Omental fat pad (tissue), 4 donors: ENCODE data around the gene ROMO1. TPM values are rescaled to one million over a fixed set of nuclear protein-coding genes. Genes with fewer than 3 reads are reported as not detected.
"Not testable (repeated sequence)": the region's sequence is repeated elsewhere in the genome, so short reads cannot be mapped to it uniquely, and the experiment has no call there.

ENCODE experiments used
- ATAC-seq: fragments of 150-250 bp; one replicate; pipeline ENCODE4 v1.9.1; 2016; ENCODE audit warnings: mild to moderate bottlenecking, moderate library complexity; ENCODE audit not compliant: low FRiP score
- DNase-seq: peaks from one replicate; pipeline ENCODE4 v3.0.0-alpha.2; 2019; ENCODE audit warnings: low spot score
- CTCF ChIP-seq, 3 donors: fragments of 450-650 bp; IDR thresholded peaks; one replicate each; pipeline ENCODE4 v1.5.1; 2016 to 2017; ENCODE audit warnings: antibody characterized with exemption in 3 of 3, mild to moderate bottlenecking in 3 of 3, moderate library complexity in 2 of 3
- total RNA-seq, 4 donors: library from RNA; depleted of rRNA; stranded (reverse); fragments of >200 nt; gene quantifications; one replicate each; pipeline ENCODE4 v1.1.0, GENCODE V29; 2016

The ROMO1 gene
- total RNA-seq, 4 donors from 2014 or later = 160 to 364 (median 237) TPM

GRCh38 chr20:35739294-35740163, 40.3 kb downstream of the ROMO1 start:
- ATAC-seq (no peak), DNase-seq (no peak)
- no peak for TF ChIP-seq CTCF (IDR thresholded peaks at IDR 0.05)

- DNase-seq (peak; percentile 100), ATAC-seq (peak; percentile 94)
Observed at GRCh38 chr20:35741892-35742740, 42.9 kb downstream of the ROMO1 start, which contains the start of gene RBM39. RBM39 (minus strand) TSS chr20:35742260; CDS start chr20:35740874, 1,386 bp downstream.

GRCh38 chr20:35742741-35743523, 43.7 kb downstream of the ROMO1 start:
- ATAC-seq = no peak
- TF ChIP-seq CTCF (IDR thresholded peaks at IDR 0.05) = no peak
- no peak for DNase-seq

More at GRCh38 chr20:35741892-35742740, 42.9 kb downstream of the ROMO1 start, which contains the start of gene RBM39:
- no peak for TF ChIP-seq CTCF (IDR thresholded peaks at IDR 0.05)

GRCh38 chr20:35743693-35744491, 44.7 kb downstream of the ROMO1 start:
- DNase-seq (no peak), ATAC-seq (no peak)
- no peak for TF ChIP-seq CTCF (IDR thresholded peaks at IDR 0.05)

- not testable (repeated sequence) for ATAC-seq, DNase-seq
Observed at GRCh38 chr20:35744492-35744841, 45.3 kb downstream of the ROMO1 start.

Other genes starting within 250 kb of the ROMO1 start
- 10 to 100 TPM; 14.6 to 25.4 (median 16.2) TPM for gene CEP250, start 243.8 kb upstream of the ROMO1 start, total RNA-seq
- not detected for gene C20orf173, start 169.8 kb upstream of the ROMO1 start, total RNA-seq
- gene ERGIC3, start 157.3 kb upstream of the ROMO1 start, total RNA-seq = 100 to 1,000 TPM; 143 to 184 (median 163) TPM
- 1 to 10 TPM; 2.5 to 7.4 (median 3.1) TPM for gene SPAG4, start 83.6 kb upstream of the ROMO1 start, total RNA-seq
- 100 to 1,000 TPM in 1 of 4 donors, 10 to 100 TPM in 3; 50.7 to 113 (median 85.2) TPM for gene CPNE1, start 34.5 kb upstream of the ROMO1 start, total RNA-seq
- 10 to 100 TPM; 31.4 to 43.2 (median 33.9) TPM for gene RBM12, start 34.5 kb upstream of the ROMO1 start, total RNA-seq
- gene NFS1, start 53 bp upstream of the ROMO1 start, total RNA-seq = 10 to 100 TPM; 16.1 to 32.1 (median 26.6) TPM
- gene RBM39, start 42.9 kb downstream of the ROMO1 start, total RNA-seq = 100 to 1,000 TPM; 231 to 462 (median 427) TPM
- gene PHF20, start 72.6 kb downstream of the ROMO1 start, total RNA-seq = 10 to 100 TPM; 51.0 to 71.7 (median 54.8) TPM